Esophagus squamous epithelium (tissue), 5 donors: ENCODE measurements around the gene EGFR. TPM values are rescaled to one million over a fixed set of nuclear protein-coding genes. Genes with fewer than 3 reads are reported as not detected.

Source experiments
- DNase-seq: peaks from one replicate; lab custom pipeline; 2025; lab: John Stamatoyannopoulos, UW
- H3K27ac ChIP-seq, 4 donors: fragments of 200-600 bp; sonication (generic); one replicate each; pipeline ENCODE4 v1.5.1; 2016 to 2019; ENCODE audit warnings: mild to moderate bottlenecking in 1 of 4
- H3K27me3 ChIP-seq, 4 donors: fragments of 200-600 bp; sonication (generic); 1 replicate in 3 of 4; 2 replicates in 1 of 4; pipeline versions ENCODE4 v1.5.1 to v1.6.0; 2017 to 2021; ENCODE audit warnings: antibody characterized with exemption in 1 of 4
- H3K36me3 ChIP-seq, 3 donors: fragments of 200-600 bp; sonication (generic); one replicate each; pipeline ENCODE4 v1.5.1; 2016 to 2019
- H3K4me1 ChIP-seq, 3 donors: fragments of 200-600 bp; sonication (generic); one replicate each; pipeline ENCODE4 v1.5.1; 2017 to 2019
- H3K4me3 ChIP-seq, 4 donors: fragments of 200-600 bp; sonication (generic); 1 replicate in 3 of 4; 2 replicates in 1 of 4; pipeline ENCODE4 v1.5.1; 2016 to 2019; ENCODE audit warnings: mild to moderate bottlenecking in 2 of 4, moderate library complexity in 1 of 4
- H3K9me3 ChIP-seq, 3 donors: fragments of 200-600 bp; sonication (generic); one replicate each; pipeline ENCODE4 v1.5.1; 2016 to 2019
- CTCF ChIP-seq, 6 experiments: fragments of 450-650 bp in 4 of 6; fragments of 200-600 bp in 2 of 6; sonication (generic) in 2 of 6; IDR thresholded peaks; one replicate each; pipeline ENCODE4 v1.5.1; 2016 to 2019; ENCODE audit warnings: antibody characterized with exemption in 6 of 6, mild to moderate bottlenecking in 4 of 6, moderate library complexity in 4 of 6
- POLR2A ChIP-seq, 4 donors: fragments of 450-650 bp; IDR thresholded peaks; one replicate each; pipeline ENCODE4 v1.6.1; 2017; ENCODE audit warnings: antibody characterized with exemption in 4 of 4, mild to moderate bottlenecking in 4 of 4, moderate library complexity in 3 of 4
- WGBS, 2 donors: methylation state at CpG; one replicate each; pipeline ENCODE4 v1.1.5; 2018; 5-methylcytosine and 5-hydroxymethylcytosine counted together
- intact Hi-C: fragments of 100-400 bp; cut with DNase I; formaldehyde crosslinking; loops from one replicate; pipeline ENCODE4 v1.15.0; 2022
- total RNA-seq, 4 donors: library from RNA; depleted of rRNA; stranded (reverse); fragments of >200 nt; gene quantifications; one replicate each; pipeline ENCODE4 v1.1.0, GENCODE V29; 2016
- donor health status: DM: yes; HTN: yes; CAD: no.

EGFR gene
- total RNA-seq, 4 donors from 2014 or later = 66.1 to 108 (median 72.3) TPM

DNA sequence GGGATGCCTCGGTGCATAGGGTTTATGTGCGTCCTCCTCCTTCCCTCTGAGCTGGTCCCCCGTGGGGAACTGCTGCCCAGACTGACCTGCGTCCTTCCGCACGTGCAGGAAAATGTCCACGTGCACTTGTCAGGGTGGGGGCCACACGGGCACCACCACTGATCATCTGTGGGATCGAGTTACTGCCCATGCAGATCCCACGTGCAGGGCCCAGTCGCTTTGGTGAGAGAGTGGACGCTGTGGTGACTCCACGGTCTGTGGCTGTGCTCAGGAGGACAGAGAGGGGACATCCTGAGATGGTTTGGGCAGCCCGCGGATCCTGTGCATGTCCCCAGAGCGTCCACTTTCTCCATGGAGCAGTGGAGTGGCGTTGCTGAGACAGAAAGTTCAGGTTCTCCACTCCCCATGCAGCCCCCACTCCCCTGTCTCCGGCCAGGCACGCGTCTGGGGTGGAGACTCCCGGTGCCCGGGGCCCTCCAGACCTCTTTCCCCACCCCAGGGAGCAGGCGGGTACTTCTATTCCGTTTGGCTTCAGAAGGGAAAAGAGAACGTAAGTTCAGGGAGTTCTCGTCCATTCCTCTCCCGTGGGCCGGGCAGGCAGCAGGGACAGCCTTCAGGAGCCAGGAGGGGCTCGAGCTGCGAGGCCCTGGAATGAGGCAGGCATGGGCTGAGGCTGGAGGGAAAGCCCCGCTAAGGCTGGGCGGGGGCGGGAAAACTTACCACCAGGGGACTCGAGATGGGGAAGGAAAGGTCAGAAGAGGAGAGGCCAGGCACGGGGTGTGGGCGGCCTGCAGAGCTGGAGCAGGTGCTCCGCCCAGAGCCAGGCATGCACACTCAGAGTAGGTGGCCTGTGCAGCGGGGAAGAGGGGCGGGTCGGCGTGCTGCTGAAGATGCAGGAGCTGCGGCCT, 59.9 kb downstream of the EGFR start:
- Histone ChIP-seq H3K9me3 (no peaks in the 10 kb centered on the region), H3K27me3 (no peaks in the 10 kb centered on the region), H3K4me3 (no peak overlapping the region), H3K4me1 (peaks cover 18 to 97% (median 52%) of the 10 kb centered on the region in 3 donors), H3K36me3 (peaks cover 0 to 20% (median 0%) of the 10 kb centered on the region in 3 donors), H3K27ac (peak overlapping the region; percentile 31 to 76 (median 66))
- 69 to 74% methylated on average over 17 to 19 of the region's 42 CpGs for WGBS, 2 donors
- no peak for TF ChIP-seq POLR2A (IDR thresholded peaks at IDR 0.05)
- TF ChIP-seq CTCF (IDR thresholded peaks at IDR 0.05) = no peak
- DNase-seq = no peak
- intact Hi-C loops = no loop called here

GRCh38 chr7:55080000-55080623, 61.3 kb downstream of the EGFR start:
- peaks cover 18 to 88% (median 40%) of the 10 kb centered on the region in 3 donors for H3K4me1 ChIP-seq
- intact Hi-C loops = no loop called here
- H3K9me3 ChIP-seq = no peaks in the 10 kb centered on the region

DNA sequence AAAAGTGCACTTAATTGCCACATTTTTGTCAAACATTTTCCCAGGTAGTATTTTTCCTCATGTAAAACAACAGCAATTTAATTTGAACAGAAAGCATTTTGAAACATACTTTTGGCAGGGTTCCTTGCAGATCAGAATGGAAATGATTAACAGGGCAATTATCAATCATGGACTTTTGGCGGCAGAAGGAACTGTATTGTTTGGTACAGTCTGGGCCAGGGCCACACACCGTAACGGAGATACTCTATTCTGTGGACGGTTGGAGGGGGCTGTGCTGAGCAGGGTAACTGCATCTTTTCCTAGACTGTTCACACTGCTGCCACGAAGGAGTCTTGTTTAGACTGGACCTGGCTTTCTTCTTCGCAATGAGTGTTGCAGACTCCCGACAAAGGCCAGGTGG, 62.3 kb downstream of the EGFR start:
- WGBS, 2 donors = 24 to 30% methylated on average over 5 to 7 of the region's 7 CpGs
- TF ChIP-seq CTCF (IDR thresholded peaks at IDR 0.05) = no peak
- no peak for TF ChIP-seq POLR2A (IDR thresholded peaks at IDR 0.05)
- intact Hi-C loops = no loop called here

More at GRCh38 chr7:55080000-55080623, 61.3 kb downstream of the EGFR start:
- Histone ChIP-seq H3K4me3 (no peak overlapping the region), H3K27me3 (no peaks in the 10 kb centered on the region), H3K36me3 (peaks cover 0 to 20% (median 0%) of the 10 kb centered on the region in 3 donors), H3K27ac (peak overlapping the region in 2 of 4 donors; percentile 73 to 76)
- TF ChIP-seq CTCF (IDR thresholded peaks at IDR 0.05) (no peak), POLR2A (IDR thresholded peaks at IDR 0.05) (no peak)
- no peak for DNase-seq

DNA sequence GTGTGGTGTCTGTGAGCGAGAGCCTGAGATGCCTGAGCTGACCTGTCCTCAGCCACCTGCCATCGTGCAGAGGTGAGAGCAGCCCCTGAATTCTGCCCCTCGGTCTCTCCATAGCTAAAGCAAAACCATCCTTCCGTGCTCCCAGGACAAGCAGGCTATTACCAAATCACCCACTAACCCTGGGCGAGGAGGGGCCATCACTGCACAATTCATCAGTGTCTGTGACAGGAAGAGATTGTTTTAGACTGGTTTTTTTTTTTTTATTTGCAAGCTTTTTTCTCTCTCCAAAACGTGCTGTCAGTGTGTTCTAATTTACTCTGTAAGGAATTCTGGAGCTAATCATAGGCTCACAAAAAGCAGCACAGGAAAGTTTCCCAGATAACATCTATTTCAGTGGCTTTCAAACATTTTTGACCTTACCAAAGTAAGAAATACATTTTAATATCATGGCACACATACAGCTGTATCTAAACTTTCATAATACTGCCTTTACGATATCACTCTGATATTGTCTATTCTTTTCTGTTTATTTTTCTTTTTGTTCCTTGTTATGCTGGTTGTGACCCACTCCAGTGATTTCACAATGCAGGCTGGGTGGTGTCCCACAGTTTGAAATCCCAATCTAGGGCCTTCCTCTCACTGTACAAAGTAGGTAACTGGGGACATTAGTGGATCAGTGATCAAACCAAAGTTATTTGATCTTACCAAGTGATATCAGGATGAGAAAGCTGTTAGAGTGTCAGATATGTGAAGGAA, 62.8 kb downstream of the EGFR start:
- TF ChIP-seq POLR2A (IDR thresholded peaks at IDR 0.05) = no peak
- TF ChIP-seq CTCF (IDR thresholded peaks at IDR 0.05) = no peak
- no peak for DNase-seq
- H3K4me1 ChIP-seq = peaks cover 25 to 88% (median 49%) of the 10 kb centered on the region in 3 donors
- peaks cover 0 to 20% (median 0%) of the 10 kb centered on the region in 3 donors for H3K36me3 ChIP-seq
- H3K9me3 ChIP-seq = no peaks in the 10 kb centered on the region
- WGBS, 2 donors = 35 to 46% methylated on average over 6 of the region's 7 CpGs
- no peak overlapping the region for H3K4me3 ChIP-seq
- peak overlapping the region; percentile 50 to 80 (median 74) for H3K27ac ChIP-seq
- no peaks in the 10 kb centered on the region for H3K27me3 ChIP-seq
- intact Hi-C loops = no loop called here

More for the DNA sequence above, 62.3 kb downstream of the EGFR start:
- DNase-seq = no peak
- Histone ChIP-seq H3K4me1 (peaks cover 19 to 88% (median 44%) of the 10 kb centered on the region in 3 donors), H3K27ac (peak overlapping the region; percentile 50 to 76 (median 70)), H3K9me3 (no peaks in the 10 kb centered on the region), H3K27me3 (no peaks in the 10 kb centered on the region), H3K36me3 (peaks cover 0 to 20% (median 0%) of the 10 kb centered on the region in 3 donors), H3K4me3 (no peak overlapping the region)
